Subcutaneous adipose tissue (tissue), 4 donors: ENCODE results near the gene FNIP2. TPM values are rescaled to one million over a fixed set of nuclear protein-coding genes. Genes with fewer than 3 reads are reported as not detected.

Experiments
- CTCF ChIP-seq: fragments of 450-650 bp; IDR thresholded peaks from one replicate; pipeline ENCODE4 v1.5.1; 2016; ENCODE audit warnings: low read depth, mild to moderate bottlenecking, control low read depth, antibody characterized with exemption, moderate library complexity
- total RNA-seq, 4 donors: library from RNA; depleted of rRNA; stranded (reverse); fragments of >200 nt; gene quantifications; one replicate each; pipeline ENCODE4 v1.1.0, GENCODE V29; 2016

Gene FNIP2
- 10 to 100 TPM; 64.1 to 97.1 (median 83.9) TPM for total RNA-seq

- no peak for TF ChIP-seq CTCF
Measured at GRCh38 chr4:158768555-158769174, at the start of gene FNIP2. FNIP2 (plus strand) TSS chr4:158769026; CDS start chr4:158769213, 187 bp downstream.

- TF ChIP-seq CTCF, result no peak
Measured at GRCh38 chr4:158721680-158722079, 47.1 kb upstream of the FNIP2 start.

- no peak for TF ChIP-seq CTCF
Measured at GRCh38 chr4:158722291-158722916, 46.4 kb upstream of the FNIP2 start.

GRCh38 chr4:158722917-158723793, 45.7 kb upstream of the FNIP2 start, which contains the start of gene PPID:
PPID (minus strand) TSS chr4:158723396; CDS start chr4:158723288, 108 bp downstream.
- no peak for TF ChIP-seq CTCF

- no peak for TF ChIP-seq CTCF
Measured at GRCh38 chr4:158724637-158725036, 44.2 kb upstream of the FNIP2 start.

GRCh38 chr4:158726633-158727032, 42.2 kb upstream of the FNIP2 start:
- no peak for TF ChIP-seq CTCF

GRCh38 chr4:158728236-158728635, 40.6 kb upstream of the FNIP2 start:
- TF ChIP-seq CTCF, result no peak
